Measurements from ENCODE around the gene LRGUK.

Gene LRGUK

DNA sequence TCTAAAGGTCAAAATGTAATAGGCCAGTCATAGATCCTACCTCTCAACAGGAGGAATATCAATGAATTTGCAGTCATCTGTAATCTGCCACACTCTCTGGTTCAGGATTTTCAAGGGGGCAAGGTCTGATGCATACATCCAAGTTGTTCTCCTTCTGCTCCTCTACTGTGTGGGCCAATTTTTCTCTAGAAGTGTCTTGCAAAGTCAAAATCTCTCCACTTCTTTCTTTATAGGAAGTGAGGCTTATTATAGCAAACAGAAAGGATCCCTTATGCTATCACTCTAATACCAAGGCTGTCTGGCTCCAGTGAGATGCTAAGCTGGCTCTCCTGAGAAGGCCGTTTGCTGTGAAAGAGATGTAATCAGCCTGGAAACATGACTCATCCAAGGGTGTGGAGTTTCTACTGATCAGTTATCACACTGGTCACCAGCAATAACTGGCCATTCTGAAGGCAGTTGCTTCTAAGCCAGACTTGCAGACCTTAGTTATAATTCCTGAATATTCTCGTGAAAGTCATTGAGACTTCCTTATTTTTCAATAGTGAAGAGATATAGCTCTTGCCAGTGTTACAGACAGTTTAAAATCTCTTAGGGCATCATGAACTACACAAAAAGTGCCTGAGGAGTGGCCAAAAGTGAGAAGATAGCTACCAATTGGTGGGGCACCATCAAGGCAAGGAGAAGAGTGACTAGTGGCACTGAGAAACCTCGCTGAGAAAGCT lies 43.2 kb upstream of the LRGUK start:
- Histone ChIP-seq H3K14ac (ENCODE audit: low read length) (no peak overlapping the region), H3K4ac (ENCODE audit: low read length) (no peak overlapping the region), H3K23ac (ENCODE audit: low read depth, low read length, poor library complexity) (no peak overlapping the region), H3K36me3 (replicated peaks in 1 of 2; ENCODE audit: control insufficient read depth in 2 of 2, insufficient read depth in 2 of 2, low read length in 2 of 2) (no peaks in the 10 kb centered on the region), H3K27ac (replicated peaks; ENCODE audit: low read length) (no peak overlapping the region), H2AK5ac (ENCODE audit: low read depth, low read length) (no peak overlapping the region), H2BK120ac (ENCODE audit: low read depth, low read length) (no peak overlapping the region), H2BK12ac (ENCODE audit: low read length) (no peak overlapping the region), H2BK5ac (ENCODE audit: low read length) (no peak overlapping the region), H2AFZ (ENCODE audit: low read length) (no peak overlapping the region), H4K8ac (ENCODE audit: low read depth, low read length) (no peak overlapping the region), H3K9me3 (replicated peaks in 1 of 2; ENCODE audit: control insufficient read depth in 2 of 2, insufficient read depth in 1 of 2, low read depth in 1 of 2, low read length in 2 of 2) (peaks cover 2 to 6% of the 10 kb centered on the region in 2 donors), H4K91ac (ENCODE audit: low read depth, low read length, poor library complexity) (no peak overlapping the region), H3K18ac (ENCODE audit: low read length) (no peak overlapping the region), H2BK15ac (ENCODE audit: low read length) (no peak overlapping the region), H3K27me3 (ENCODE audit: control insufficient read depth in 3 of 3, insufficient read depth in 3 of 3, low read depth in 1 of 3, low read length in 3 of 3) (no peaks in the 10 kb centered on the region), H3K4me2 (ENCODE audit: insufficient read depth, low read length, poor library complexity, severe bottlenecking) (no peak overlapping the region), H3K4me3 (ENCODE audit: low read length in 2 of 2) (no peak overlapping the region), H3K79me1 (ENCODE audit: low read depth, low read length) (no peaks in the 10 kb centered on the region), H3K9ac (ENCODE audit: low read depth, low read length, poor library complexity) (no peak overlapping the region), H3K4me1 (ENCODE audit: control insufficient read depth in 2 of 2, insufficient read depth in 1 of 2, low read depth in 1 of 2, low read length in 2 of 2) (no peaks in the 10 kb centered on the region)
- DNase-seq (ENCODE audit: low spot score), result no peak
- no CpG with 5 or more reads among the region's 3 CpGs for WGBS, 2 donors (ENCODE audit: extremely low coverage in 2 of 2, insufficient read length in 2 of 2, insufficient replicate concordance in 1 of 2)

- DNase-seq (ENCODE audit: low spot score), result no peak
- no peak overlapping the region for H3K4me3 ChIP-seq (ENCODE audit: low read length in 2 of 2)
- no peak overlapping the region for H4K8ac ChIP-seq (ENCODE audit: low read depth, low read length)
- no peak overlapping the region for H2BK5ac ChIP-seq (ENCODE audit: low read length)
- no peak overlapping the region for H4K91ac ChIP-seq (ENCODE audit: low read depth, low read length, poor library complexity)
- no CpG with 5 or more reads among the region's 3 CpGs for WGBS, 2 donors (ENCODE audit: extremely low coverage in 2 of 2, insufficient read length in 2 of 2, insufficient replicate concordance in 1 of 2)
- no peaks in the 10 kb centered on the region for H3K4me1 ChIP-seq (ENCODE audit: control insufficient read depth in 2 of 2, insufficient read depth in 1 of 2, low read depth in 1 of 2, low read length in 2 of 2)
- H3K36me3 ChIP-seq (replicated peaks in 1 of 2; ENCODE audit: control insufficient read depth in 2 of 2, insufficient read depth in 2 of 2, low read length in 2 of 2), result no peaks in the 10 kb centered on the region
- H3K14ac ChIP-seq (ENCODE audit: low read length), result no peak overlapping the region
- H3K4ac ChIP-seq (ENCODE audit: low read length), result no peak overlapping the region
- H2BK12ac ChIP-seq (ENCODE audit: low read length), result no peak overlapping the region
- no peak overlapping the region for H2BK15ac ChIP-seq (ENCODE audit: low read length)
- H3K9ac ChIP-seq (ENCODE audit: low read depth, low read length, poor library complexity), result no peak overlapping the region
- H2AFZ ChIP-seq (ENCODE audit: low read length), result no peak overlapping the region
- peaks cover 5 to 13% of the 10 kb centered on the region in 2 donors for H3K9me3 ChIP-seq (replicated peaks in 1 of 2; ENCODE audit: control insufficient read depth in 2 of 2, insufficient read depth in 1 of 2, low read depth in 1 of 2, low read length in 2 of 2)
- no peak overlapping the region for H2AK5ac ChIP-seq (ENCODE audit: low read depth, low read length)
- no peak overlapping the region for H3K4me2 ChIP-seq (ENCODE audit: insufficient read depth, low read length, poor library complexity, severe bottlenecking)
- H3K27ac ChIP-seq (replicated peaks; ENCODE audit: low read length), result no peak overlapping the region
- H3K23ac ChIP-seq (ENCODE audit: low read depth, low read length, poor library complexity), result no peak overlapping the region
- H3K27me3 ChIP-seq (ENCODE audit: control insufficient read depth in 3 of 3, insufficient read depth in 3 of 3, low read depth in 1 of 3, low read length in 3 of 3), result no peaks in the 10 kb centered on the region
- no peak overlapping the region for H3K18ac ChIP-seq (ENCODE audit: low read length)
- H2BK120ac ChIP-seq (ENCODE audit: low read depth, low read length), result no peak overlapping the region
- no peaks in the 10 kb centered on the region for H3K79me1 ChIP-seq (ENCODE audit: low read depth, low read length)
Measured at GRCh38 chr7:134084488-134085144, 42.5 kb upstream of the LRGUK start.

DNA sequence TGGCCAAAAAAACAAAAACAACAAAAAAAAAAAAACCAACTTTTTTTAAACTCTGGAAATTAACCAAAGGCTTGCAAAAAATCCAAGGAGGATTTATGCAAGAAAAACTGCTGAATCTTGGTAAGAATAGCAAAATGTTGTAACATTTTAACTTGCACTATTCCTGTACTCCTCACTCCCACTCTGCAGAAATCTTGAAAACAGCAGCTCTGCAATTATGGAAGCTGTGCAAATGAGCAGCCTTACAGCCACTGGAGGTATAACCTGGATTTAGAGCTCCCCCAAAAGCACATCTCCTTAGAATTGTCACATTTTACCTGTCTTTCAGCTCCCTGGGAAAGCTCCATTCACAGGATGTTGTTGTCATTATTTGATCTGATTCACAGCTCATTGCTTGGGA lies 41.8 kb upstream of the LRGUK start:
- H2BK12ac ChIP-seq (ENCODE audit: low read length), result no peak overlapping the region
- H2BK15ac ChIP-seq (ENCODE audit: low read length), result no peak overlapping the region
- no peak overlapping the region for H4K91ac ChIP-seq (ENCODE audit: low read depth, low read length, poor library complexity)
- no peak overlapping the region for H2BK5ac ChIP-seq (ENCODE audit: low read length)
- H3K4me1 ChIP-seq (ENCODE audit: control insufficient read depth in 2 of 2, insufficient read depth in 1 of 2, low read depth in 1 of 2, low read length in 2 of 2), result no peaks in the 10 kb centered on the region
- no peak overlapping the region for H3K4me2 ChIP-seq (ENCODE audit: insufficient read depth, low read length, poor library complexity, severe bottlenecking)
- H3K27me3 ChIP-seq (ENCODE audit: control insufficient read depth in 3 of 3, insufficient read depth in 3 of 3, low read depth in 1 of 3, low read length in 3 of 3), result no peaks in the 10 kb centered on the region
- no peak overlapping the region for H3K18ac ChIP-seq (ENCODE audit: low read length)
- H3K9me3 ChIP-seq (replicated peaks in 1 of 2; ENCODE audit: control insufficient read depth in 2 of 2, insufficient read depth in 1 of 2, low read depth in 1 of 2, low read length in 2 of 2), result peaks cover 5 to 15% of the 10 kb centered on the region in 2 donors
- H2AK5ac ChIP-seq (ENCODE audit: low read depth, low read length), result no peak overlapping the region
- H2BK120ac ChIP-seq (ENCODE audit: low read depth, low read length), result no peak overlapping the region
- H4K8ac ChIP-seq (ENCODE audit: low read depth, low read length), result no peak overlapping the region
- no peak overlapping the region for H3K27ac ChIP-seq (replicated peaks; ENCODE audit: low read length)
- H3K4ac ChIP-seq (ENCODE audit: low read length), result no peak overlapping the region
- H3K23ac ChIP-seq (ENCODE audit: low read depth, low read length, poor library complexity), result no peak overlapping the region
- H3K14ac ChIP-seq (ENCODE audit: low read length), result no peak overlapping the region
- no peak overlapping the region for H2AFZ ChIP-seq (ENCODE audit: low read length)
- no peak overlapping the region for H3K9ac ChIP-seq (ENCODE audit: low read depth, low read length, poor library complexity)
- H3K79me1 ChIP-seq (ENCODE audit: low read depth, low read length), result no peaks in the 10 kb centered on the region
- no peak overlapping the region for H3K4me3 ChIP-seq (ENCODE audit: low read length in 2 of 2)
- no peak for DNase-seq (ENCODE audit: low spot score)
- H3K36me3 ChIP-seq (replicated peaks in 1 of 2; ENCODE audit: control insufficient read depth in 2 of 2, insufficient read depth in 2 of 2, low read length in 2 of 2), result no peaks in the 10 kb centered on the region

GRCh38 chr7:134086998-134087735 lies 40.0 kb upstream of the LRGUK start:
- H3K9ac ChIP-seq (ENCODE audit: low read depth, low read length, poor library complexity), result no peak overlapping the region
- no peak overlapping the region for H2BK12ac ChIP-seq (ENCODE audit: low read length)
- no peak overlapping the region for H4K91ac ChIP-seq (ENCODE audit: low read depth, low read length, poor library complexity)
- H2AFZ ChIP-seq (ENCODE audit: low read length), result no peak overlapping the region
- H3K27ac ChIP-seq (replicated peaks; ENCODE audit: low read length), result no peak overlapping the region
- DNase-seq (ENCODE audit: low spot score), result no peak
- no peak overlapping the region for H3K14ac ChIP-seq (ENCODE audit: low read length)
- no peak overlapping the region for H3K4me3 ChIP-seq (ENCODE audit: low read length in 2 of 2)
- H3K18ac ChIP-seq (ENCODE audit: low read length), result no peak overlapping the region
- H3K23ac ChIP-seq (ENCODE audit: low read depth, low read length, poor library complexity), result no peak overlapping the region
- no peak overlapping the region for H2BK15ac ChIP-seq (ENCODE audit: low read length)
- no peak overlapping the region for H3K4me2 ChIP-seq (ENCODE audit: insufficient read depth, low read length, poor library complexity, severe bottlenecking)
- H2BK5ac ChIP-seq (ENCODE audit: low read length), result no peak overlapping the region
- H2AK5ac ChIP-seq (ENCODE audit: low read depth, low read length), result no peak overlapping the region
- no peaks in the 10 kb centered on the region for H3K36me3 ChIP-seq (replicated peaks in 1 of 2; ENCODE audit: control insufficient read depth in 2 of 2, insufficient read depth in 2 of 2, low read length in 2 of 2)
- H4K8ac ChIP-seq (ENCODE audit: low read depth, low read length), result no peak overlapping the region
- no peaks in the 10 kb centered on the region for H3K27me3 ChIP-seq (ENCODE audit: control insufficient read depth in 3 of 3, insufficient read depth in 3 of 3, low read depth in 1 of 3, low read length in 3 of 3)
- no peaks in the 10 kb centered on the region for H3K79me1 ChIP-seq (ENCODE audit: low read depth, low read length)
- H3K4ac ChIP-seq (ENCODE audit: low read length), result no peak overlapping the region
- no peak overlapping the region for H2BK120ac ChIP-seq (ENCODE audit: low read depth, low read length)
- no CpG with 5 or more reads among the region's 2 CpGs for WGBS, 2 donors (ENCODE audit: extremely low coverage in 2 of 2, insufficient read length in 2 of 2, insufficient replicate concordance in 1 of 2)
- peaks cover 5 to 22% of the 10 kb centered on the region in 2 donors for H3K9me3 ChIP-seq (replicated peaks in 1 of 2; ENCODE audit: control insufficient read depth in 2 of 2, insufficient read depth in 1 of 2, low read depth in 1 of 2, low read length in 2 of 2)
- no peaks in the 10 kb centered on the region for H3K4me1 ChIP-seq (ENCODE audit: control insufficient read depth in 2 of 2, insufficient read depth in 1 of 2, low read depth in 1 of 2, low read length in 2 of 2)

Data from neuronal stem cell (in vitro differentiated cells).